ENCODE results near the gene ZFAND3.
"Not testable (repeated sequence)": the region's sequence is repeated elsewhere in the genome, so short reads cannot be mapped to it uniquely, and the experiment has no call there.

DNA sequence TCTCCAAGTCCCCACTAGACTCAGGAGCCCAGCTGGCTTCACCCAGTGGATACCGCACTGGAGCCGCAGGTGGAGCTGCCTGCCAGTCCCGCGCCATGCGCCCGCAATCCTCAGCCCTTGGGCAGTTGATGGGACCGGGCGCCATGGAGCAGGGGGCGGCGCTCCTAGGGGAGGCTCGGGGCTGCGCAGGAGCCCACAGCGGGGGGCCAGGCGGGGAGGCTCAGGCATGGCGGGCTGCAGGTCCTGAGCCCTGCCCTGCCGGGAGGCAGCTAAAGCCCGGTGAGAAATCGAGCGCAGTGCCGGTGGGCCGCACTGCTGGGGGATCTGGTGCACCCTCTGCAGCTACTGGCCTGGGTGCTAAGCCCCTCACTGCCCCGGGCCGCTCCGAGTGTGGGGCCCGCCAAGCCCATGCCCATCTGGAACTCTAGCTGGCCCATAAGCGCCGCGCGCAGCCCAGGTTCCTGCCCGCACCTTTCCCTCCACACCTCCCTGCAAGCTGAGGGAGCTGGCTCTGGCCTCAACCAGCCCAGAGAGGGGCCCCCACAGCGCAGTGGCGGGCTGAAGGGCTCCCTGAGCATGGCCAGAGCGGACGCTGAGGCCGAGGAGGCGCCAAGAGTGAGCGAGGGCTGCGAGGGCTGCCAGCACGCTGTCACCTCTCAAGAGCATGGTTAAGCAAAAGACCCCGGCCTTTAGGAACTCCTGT, 304.8 kb downstream of the ZFAND3 start:
- not testable (repeated sequence) for TF ChIP-seq POLR2A (IDR thresholded peaks at IDR 0.05; ENCODE audit: low read depth, low read length); TAF1 (IDR thresholded peaks at IDR 0.05; ENCODE audit: borderline replicate concordance, low read depth, low read length)
